Glomerular visceral epithelial cell (primary cell): ENCODE measurements around the gene LDLRAD4.

Experiments
- DNase-seq: peaks from one replicate; pipeline ENCODE4 v3.0.0-alpha.2; 2016; ENCODE audit errors: extremely low spot score

LDLRAD4 gene

DNA sequence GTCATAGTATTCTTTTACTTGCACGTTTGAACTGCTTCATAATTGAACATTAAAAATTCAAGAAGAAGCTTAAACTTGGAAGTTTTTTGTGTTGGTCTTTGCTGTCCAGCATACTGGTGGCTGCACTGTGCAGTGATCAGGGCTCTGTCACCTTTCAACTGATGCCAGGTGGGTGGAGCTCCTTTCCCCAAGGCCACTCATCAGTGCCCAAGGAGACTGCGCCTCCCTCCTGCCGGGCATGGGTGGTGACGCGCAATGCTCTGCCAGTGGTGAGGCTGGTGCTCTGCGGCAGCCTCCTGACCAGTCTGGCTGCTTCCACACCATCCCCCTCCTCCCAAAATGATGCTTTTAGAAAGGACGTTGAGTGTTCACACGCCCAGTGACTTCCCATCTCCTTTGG is 16.0 kb upstream of the LDLRAD4 start:
- DNase-seq = no peak

GRCh38 chr18:13206301-13206700 is 12.3 kb upstream of the LDLRAD4 start:
- DNase-seq = no peak

- DNase-seq = no peak
Measured at GRCh38 chr18:13207294-13207693, 11.3 kb upstream of the LDLRAD4 start.

DNA sequence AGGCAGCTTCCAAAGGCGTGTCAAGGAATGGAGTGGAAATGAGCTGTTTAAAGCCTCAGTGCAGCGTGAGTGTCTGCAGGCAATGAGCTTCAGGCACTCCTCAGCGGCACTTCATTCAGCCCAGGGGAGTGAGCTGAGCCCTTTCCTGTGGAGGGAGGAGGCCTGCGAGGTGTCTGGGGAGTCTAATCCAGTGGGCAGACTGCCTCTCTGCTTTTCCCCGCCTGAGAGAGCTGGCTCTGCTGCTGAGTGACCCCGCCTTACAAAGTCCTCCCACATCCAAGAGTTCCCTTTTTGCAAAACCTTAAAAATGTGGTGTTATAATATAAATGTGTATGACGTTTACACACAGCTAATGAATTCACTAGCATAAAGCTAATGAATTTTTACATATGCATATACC is 7.0 kb upstream of the LDLRAD4 start:
- no peak for DNase-seq

DNA sequence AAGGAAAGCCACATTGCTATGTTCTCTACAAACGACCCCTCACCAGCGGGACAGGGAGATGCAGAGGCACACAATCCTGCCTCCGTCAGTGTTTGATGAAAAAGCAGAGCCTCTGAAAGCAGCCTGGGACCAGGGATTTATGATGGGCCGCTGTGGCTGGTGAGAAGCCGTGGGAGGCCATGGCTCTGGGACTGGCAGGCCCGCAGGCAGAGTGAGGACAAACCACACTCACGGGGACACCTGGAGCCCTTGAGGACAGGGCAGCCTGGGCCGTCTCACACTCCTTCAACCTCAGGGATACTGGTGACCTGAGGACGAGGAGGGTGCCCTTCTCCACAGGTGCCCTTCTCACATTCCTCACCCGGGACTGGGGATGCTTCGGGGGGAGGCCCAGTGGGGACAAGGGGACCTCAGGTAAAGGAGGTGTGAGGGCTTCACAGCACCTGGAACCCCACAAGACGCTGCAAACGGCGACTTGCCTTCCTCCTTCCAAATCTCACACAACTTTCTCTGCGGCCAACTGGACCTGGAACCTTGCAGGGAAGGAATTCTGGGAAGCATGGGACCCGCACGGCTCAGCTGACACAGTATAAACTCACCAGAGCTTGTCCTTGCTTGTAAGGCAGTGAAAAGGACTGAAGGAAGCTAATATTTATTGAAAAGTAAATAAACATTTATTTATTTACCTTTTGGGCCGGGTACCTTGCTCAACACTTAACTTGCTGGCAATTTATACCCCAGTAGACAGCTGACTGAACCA is 5.3 kb upstream of the LDLRAD4 start:
- no peak for DNase-seq

DNA sequence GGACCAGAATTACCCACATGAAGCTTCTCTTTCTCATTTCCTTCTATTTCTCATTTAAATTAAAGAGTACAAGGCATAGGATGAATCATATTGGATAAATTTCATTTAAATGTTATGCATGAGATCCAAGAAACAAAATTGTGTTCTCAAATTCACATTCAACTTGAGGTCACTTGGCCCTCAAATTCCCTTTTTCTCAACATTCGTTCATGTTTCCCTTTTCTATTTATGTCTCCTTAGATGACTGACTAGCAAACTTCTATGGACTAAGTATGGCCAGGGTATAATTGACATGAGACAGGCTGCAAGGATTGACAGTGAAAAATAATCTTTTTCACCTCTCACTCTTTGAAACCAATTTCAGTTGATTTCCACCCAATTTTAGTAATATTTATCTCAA is 4.0 kb upstream of the LDLRAD4 start:
- DNase-seq = no peak

GRCh38 chr18:13216092-13216582 is 2.4 kb upstream of the LDLRAD4 start:
- peak; percentile 54 for DNase-seq

- no peak for DNase-seq
Measured at GRCh38 chr18:13216711-13217465, 1.7 kb upstream of the LDLRAD4 start.

- peak; percentile 30 for DNase-seq
Measured at GRCh38 chr18:13217466-13217961, 1.0 kb upstream of the LDLRAD4 start.

- DNase-seq = no peak
Measured at GRCh38 chr18:13217971-13218367, 591 bp upstream of the LDLRAD4 start.

DNA sequence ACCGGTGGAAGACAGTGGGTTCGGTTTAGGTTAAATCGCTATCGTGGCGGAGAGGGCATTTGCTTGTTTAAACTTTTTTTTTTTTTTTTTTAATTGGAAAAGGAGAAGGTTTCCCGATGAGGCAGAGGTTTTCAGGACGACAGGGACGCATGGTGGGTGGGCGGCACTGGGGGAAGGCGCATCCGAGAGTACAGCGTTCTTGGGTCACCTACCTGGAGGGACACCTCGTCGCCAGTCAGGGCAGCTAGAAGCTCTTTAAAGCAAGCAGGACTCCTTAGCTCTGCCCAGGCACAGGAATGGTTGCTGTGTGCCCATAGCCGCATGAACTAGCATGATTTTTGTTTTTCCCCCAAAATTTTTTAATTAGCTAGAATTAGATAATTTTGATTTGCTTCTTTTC is 437 bp downstream of the LDLRAD4 start:
- no peak for DNase-seq

GRCh38 chr18:13219593-13220159 is 1.1 kb downstream of the LDLRAD4 start:
- DNase-seq = no peak

- DNase-seq = no peak
Measured at GRCh38 chr18:13220361-13220991, 1.9 kb downstream of the LDLRAD4 start.

- no peak for DNase-seq
Measured at GRCh38 chr18:13221869-13222855, 3.6 kb downstream of the LDLRAD4 start.

GRCh38 chr18:13222856-13223281 is 4.3 kb downstream of the LDLRAD4 start:
- DNase-seq = no peak

GRCh38 chr18:13223311-13224143 is 5.0 kb downstream of the LDLRAD4 start:
- no peak for DNase-seq

GRCh38 chr18:13225261-13225660 is 6.7 kb downstream of the LDLRAD4 start:
- DNase-seq = no peak

- no peak for DNase-seq
Measured at GRCh38 chr18:13226533-13227144, 8.1 kb downstream of the LDLRAD4 start.

DNA sequence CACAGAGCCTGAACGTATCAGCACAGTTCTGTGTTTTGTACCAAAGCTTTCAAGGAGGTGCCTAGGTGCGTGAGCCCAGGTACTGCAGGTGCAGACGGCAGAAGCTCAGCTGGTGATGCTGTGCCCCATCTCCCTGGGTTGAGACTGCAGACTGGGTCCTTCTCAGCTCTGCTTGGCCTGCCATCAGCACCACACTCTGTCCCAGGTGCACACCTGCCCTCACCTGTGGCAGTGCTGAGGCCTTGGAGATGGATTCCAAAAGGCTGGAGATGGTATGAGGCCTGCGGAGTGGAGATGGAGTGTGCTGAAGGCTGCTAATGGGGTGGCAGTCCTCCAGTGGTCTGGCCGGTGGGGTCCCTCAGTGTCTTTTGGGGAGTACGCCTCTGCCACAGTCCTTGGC is 9.3 kb downstream of the LDLRAD4 start:
- DNase-seq = no peak
